Kidney epithelial cell (primary cell): Measurements from ENCODE around the gene IL1RAPL1. TPM values are rescaled to one million over a fixed set of nuclear protein-coding genes. Genes with fewer than 3 reads are reported as not detected.

Experiments
- DNase-seq: peaks from one replicate; pipeline ENCODE4 v3.0.0-alpha.2; 2010; ENCODE audit warnings: low read depth
- H3K27me3 ChIP-seq: 2 replicates; pipeline ENCODE4 v1.6.0; 2011; ENCODE audit warnings: low read length; ENCODE audit not compliant: control insufficient read depth, insufficient read depth
- H3K36me3 ChIP-seq: 2 replicates; pipeline ENCODE4 v1.5.1; 2011; ENCODE audit warnings: low read length; ENCODE audit not compliant: control insufficient read depth, insufficient read depth
- H3K4me3 ChIP-seq: 2 replicates; pipeline ENCODE4 v1.5.1; 2011; ENCODE audit warnings: low read depth, mild to moderate bottlenecking, control low read depth, low read length
- total RNA-seq: library from RNA; depleted of rRNA; stranded (reverse); fragments of >200 nt; gene quantifications from 2 replicates; pipeline ENCODE4 v1.2.3, GENCODE V29; 2015
- TF ChIP-seq, protein P1 (sequence below): IDR thresholded peaks from 2 replicates; pipeline ENCODE4 v1.5.1; 2011; ENCODE audit warnings: mild to moderate bottlenecking, moderate library complexity, low read length, control low read depth, inconsistent platforms; ENCODE audit not compliant: insufficient read depth, poor library complexity, severe bottlenecking

Gene IL1RAPL1
- total RNA-seq, 1 donor from 2014 or later, result not detected

GRCh38 chrX:29824176-29824906, 1237.1 kb downstream of the IL1RAPL1 start:
- DNase-seq, result no peak
- no peaks in the 10 kb centered on the region for H3K27me3 ChIP-seq
- no peak overlapping the region for H3K4me3 ChIP-seq
- TF ChIP-seq, protein P1, sequence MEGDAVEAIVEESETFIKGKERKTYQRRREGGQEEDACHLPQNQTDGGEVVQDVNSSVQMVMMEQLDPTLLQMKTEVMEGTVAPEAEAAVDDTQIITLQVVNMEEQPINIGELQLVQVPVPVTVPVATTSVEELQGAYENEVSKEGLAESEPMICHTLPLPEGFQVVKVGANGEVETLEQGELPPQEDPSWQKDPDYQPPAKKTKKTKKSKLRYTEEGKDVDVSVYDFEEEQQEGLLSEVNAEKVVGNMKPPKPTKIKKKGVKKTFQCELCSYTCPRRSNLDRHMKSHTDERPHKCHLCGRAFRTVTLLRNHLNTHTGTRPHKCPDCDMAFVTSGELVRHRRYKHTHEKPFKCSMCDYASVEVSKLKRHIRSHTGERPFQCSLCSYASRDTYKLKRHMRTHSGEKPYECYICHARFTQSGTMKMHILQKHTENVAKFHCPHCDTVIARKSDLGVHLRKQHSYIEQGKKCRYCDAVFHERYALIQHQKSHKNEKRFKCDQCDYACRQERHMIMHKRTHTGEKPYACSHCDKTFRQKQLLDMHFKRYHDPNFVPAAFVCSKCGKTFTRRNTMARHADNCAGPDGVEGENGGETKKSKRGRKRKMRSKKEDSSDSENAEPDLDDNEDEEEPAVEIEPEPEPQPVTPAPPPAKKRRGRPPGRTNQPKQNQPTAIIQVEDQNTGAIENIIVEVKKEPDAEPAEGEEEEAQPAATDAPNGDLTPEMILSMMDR, result no peak
- no peaks in the 10 kb centered on the region for H3K36me3 ChIP-seq

- no peak for DNase-seq
- TF ChIP-seq, protein P1, result no peak
- Histone ChIP-seq H3K4me3 (no peak overlapping the region), H3K27me3 (no peaks in the 10 kb centered on the region), H3K36me3 (no peaks in the 10 kb centered on the region)
Observed at GRCh38 chrX:29826742-29827141, 1239.5 kb downstream of the IL1RAPL1 start.

GRCh38 chrX:29834311-29834710, 1247.1 kb downstream of the IL1RAPL1 start:
- no peak for DNase-seq
- Histone ChIP-seq H3K36me3 (no peaks in the 10 kb centered on the region), H3K27me3 (no peaks in the 10 kb centered on the region), H3K4me3 (no peak overlapping the region)
- TF ChIP-seq, protein P1, result no peak

DNA sequence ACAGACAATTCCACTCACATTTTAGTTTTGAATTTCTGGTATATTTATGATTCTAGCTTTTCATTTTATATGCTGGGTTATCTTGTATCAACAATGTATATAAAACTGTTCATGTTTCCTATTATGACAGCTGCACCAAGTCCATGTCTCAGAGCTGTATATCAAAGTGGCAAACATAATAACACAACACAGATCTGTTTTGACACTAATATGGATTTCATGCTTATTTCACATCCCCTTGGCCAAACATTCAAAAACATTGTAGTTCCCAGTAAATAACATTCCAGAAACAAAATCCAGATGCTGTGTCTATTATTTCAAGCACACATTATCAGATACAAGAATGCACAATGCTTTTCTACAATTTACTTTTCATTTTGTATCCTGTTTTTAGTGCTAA, 1247.5 kb downstream of the IL1RAPL1 start:
- no peak for DNase-seq
- Histone ChIP-seq H3K4me3 (no peak overlapping the region), H3K36me3 (no peaks in the 10 kb centered on the region), H3K27me3 (no peaks in the 10 kb centered on the region)
- TF ChIP-seq, protein P1, result no peak

DNA sequence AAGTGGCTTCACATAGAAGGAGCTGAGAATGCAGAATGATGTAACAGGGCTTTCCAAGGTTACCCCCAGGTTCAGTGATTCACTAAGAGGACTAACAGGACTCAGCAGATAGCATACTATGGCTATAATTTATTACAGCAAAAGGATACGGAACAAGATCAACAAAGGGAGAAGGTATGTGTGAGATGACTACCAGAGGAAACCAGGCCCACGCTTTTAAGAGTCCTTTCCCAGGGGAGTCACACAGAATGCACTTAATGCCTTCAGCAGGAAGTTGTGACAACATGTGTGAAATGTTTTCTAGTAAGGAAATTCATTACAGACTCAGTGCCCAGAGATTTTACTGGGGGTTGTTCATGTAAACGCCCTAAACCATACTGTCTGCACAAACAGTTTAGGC, 1254.5 kb downstream of the IL1RAPL1 start:
- DNase-seq, result no peak
- Histone ChIP-seq H3K27me3 (no peaks in the 10 kb centered on the region), H3K36me3 (no peaks in the 10 kb centered on the region), H3K4me3 (no peak overlapping the region)
- TF ChIP-seq, protein P1, result no peak

- no peaks in the 10 kb centered on the region for H3K36me3 ChIP-seq
- DNase-seq, result no peak
- H3K27me3 ChIP-seq, result no peaks in the 10 kb centered on the region
- no peak overlapping the region for H3K4me3 ChIP-seq
- TF ChIP-seq, protein P1, result no peak
Observed at GRCh38 chrX:29842552-29842951, 1255.3 kb downstream of the IL1RAPL1 start.
